BLaER1 treated with 17β-estradiol and CSF1 and Interleukin-3, amounts not matched to agents 10 nM and 100 nM (cell line): ENCODE data around the gene PRSS27.

Source experiments
- H3K27ac ChIP-seq, 11 experiments: shearing (Covaris generic); formaldehyde crosslinking; 2 replicates each; pipeline ENCODE4 v1.8.1; 2022
- H3K27me3 ChIP-seq, 11 experiments: shearing (Covaris generic); formaldehyde crosslinking; 2 replicates each; pipeline ENCODE4 v1.8.1; 2022
- H3K36me3 ChIP-seq, 11 experiments: shearing (Covaris generic); formaldehyde crosslinking; 2 replicates each; pipeline ENCODE4 v1.8.1; 2022
- H3K4me1 ChIP-seq, 10 experiments: shearing (Covaris generic); formaldehyde crosslinking; 2 replicates each; pipeline ENCODE4 v1.8.1; 2022
- H3K4me2 ChIP-seq, 11 experiments: shearing (Covaris generic); formaldehyde crosslinking; 2 replicates each; pipeline ENCODE4 v1.8.1; 2022
- H3K4me3 ChIP-seq, 10 experiments: shearing (Covaris generic); formaldehyde crosslinking; 2 replicates each; pipeline ENCODE4 v1.8.1; 2022
- H3K9ac ChIP-seq, 11 experiments: shearing (Covaris generic); formaldehyde crosslinking; 2 replicates each; pipeline ENCODE4 v1.8.1; 2022
- H3K9me3 ChIP-seq, 11 experiments: shearing (Covaris generic); formaldehyde crosslinking; replicated peaks in 1 of 11; 2 replicates each; pipeline ENCODE4 v1.8.1; 2022
- H4K20me1 ChIP-seq, 11 experiments: shearing (Covaris generic); formaldehyde crosslinking; 2 replicates each; pipeline ENCODE4 v1.8.1; 2022
- Cebpa-rat ChIP-seq, 11 experiments: shearing (Covaris generic); IDR thresholded peaks; 2 replicates each; pipeline ENCODE4 v1.8.1; 2022

PRSS27 gene

GRCh38 chr16:2720064-2720457 is at the start of gene PRSS27:
Gene PRSS27, minus strand, starts transcription at chr16:2720224. Its CDS starts 64 bp downstream, at chr16:2720160.
- peaks cover 41 to 64% (median 56%) of the 10 kb centered on the region in 10 experiments for H3K4me1 ChIP-seq
- H4K20me1 ChIP-seq: peaks cover 0 to 23% (median 8%) of the 10 kb centered on the region in 11 experiments; a peak in 12 of 22 replicates
- peak within 1 kb of the TSS; percentile 75 to 88 (median 81) for H3K4me2 ChIP-seq
- H3K27ac ChIP-seq: peak within 1 kb of the TSS; percentile 75 to 89 (median 83)
- no peak for TF ChIP-seq Cebpa-rat (IDR thresholded peaks at IDR 0.05)
- H3K36me3 ChIP-seq: no peaks in the 10 kb centered on the region
- peak within 1 kb of the TSS; percentile 55 to 75 (median 64) for H3K4me3 ChIP-seq
- H3K27me3 ChIP-seq: no peaks in the 10 kb centered on the region
- H3K9me3 ChIP-seq: no peaks in the 10 kb centered on the region
- peak within 1 kb of the TSS; percentile 76 to 89 (median 85) for H3K9ac ChIP-seq

GRCh38 chr16:2769675-2770056 is 49.6 kb upstream of the PRSS27 start:
- peaks cover 99 to 100% (median 100%) of the 10 kb centered on the region in 11 experiments for H3K36me3 ChIP-seq
- H3K27me3 ChIP-seq: no peaks in the 10 kb centered on the region
- H3K4me2 ChIP-seq: peak overlapping the region in 8 of 11 experiments; percentile 48 to 83 (median 66); a peak in 9 of 22 replicates
- H3K9me3 ChIP-seq: no peaks in the 10 kb centered on the region
- no peak overlapping the region for H3K4me3 ChIP-seq
- peak overlapping the region in 5 of 11 experiments; percentile 7 to 36 (median 32); a peak in 5 of 22 replicates for H3K9ac ChIP-seq
- peaks cover 90 to 100% (median 100%) of the 10 kb centered on the region in 11 experiments for H4K20me1 ChIP-seq
- H3K4me1 ChIP-seq: peaks cover 30 to 59% (median 44%) of the 10 kb centered on the region in 10 experiments
- TF ChIP-seq Cebpa-rat (IDR thresholded peaks at IDR 0.05): no peak
- peak overlapping the region in 5 of 11 experiments; percentile 28 to 48 (median 45); a peak in 4 of 22 replicates for H3K27ac ChIP-seq

GRCh38 chr16:2769100-2769529 is 49.1 kb upstream of the PRSS27 start:
- TF ChIP-seq Cebpa-rat (IDR thresholded peaks at IDR 0.05): no peak
- H3K4me3 ChIP-seq: no peak overlapping the region
- peak overlapping the region; percentile 2 to 48 (median 28); a peak in 11 of 22 replicates for H3K27ac ChIP-seq
- H3K27me3 ChIP-seq: no peaks in the 10 kb centered on the region
- peak overlapping the region; percentile 48 to 83 (median 68); a peak in 21 of 22 replicates for H3K4me2 ChIP-seq
- peaks cover 93 to 100% (median 100%) of the 10 kb centered on the region in 11 experiments for H4K20me1 ChIP-seq
- H3K36me3 ChIP-seq: peaks cover 99 to 100% (median 100%) of the 10 kb centered on the region in 11 experiments
- H3K9ac ChIP-seq: peak overlapping the region in 10 of 11 experiments; percentile 7 to 63 (median 42); a peak in 11 of 22 replicates
- no peaks in the 10 kb centered on the region for H3K9me3 ChIP-seq
- peaks cover 30 to 53% (median 40%) of the 10 kb centered on the region in 10 experiments for H3K4me1 ChIP-seq

GRCh38 chr16:2768403-2769089 is 48.5 kb upstream of the PRSS27 start:
- Histone ChIP-seq H3K27me3 (no peaks in the 10 kb centered on the region), H3K36me3 (peaks cover 99 to 100% (median 100%) of the 10 kb centered on the region in 11 experiments), H3K4me1 (peaks cover 30 to 52% (median 38%) of the 10 kb centered on the region in 10 experiments), H3K27ac (peak overlapping the region; percentile 10 to 48 (median 31); a peak in 13 of 22 replicates), H3K9ac (peak overlapping the region; percentile 7 to 63 (median 48); a peak in 17 of 22 replicates), H4K20me1 (peaks cover 97 to 100% (median 100%) of the 10 kb centered on the region in 11 experiments), H3K9me3 (no peaks in the 10 kb centered on the region), H3K4me2 (peak overlapping the region; percentile 48 to 83 (median 68)), H3K4me3 (no peak overlapping the region)
- TF ChIP-seq Cebpa-rat (IDR thresholded peaks at IDR 0.05): no peak

GRCh38 chr16:2767891-2768290 is 47.9 kb upstream of the PRSS27 start:
- no peaks in the 10 kb centered on the region for H3K9me3 ChIP-seq
- H3K4me3 ChIP-seq: no peak overlapping the region
- H3K36me3 ChIP-seq: peaks cover 99 to 100% (median 100%) of the 10 kb centered on the region in 11 experiments
- H3K9ac ChIP-seq: peak overlapping the region in 10 of 11 experiments; percentile 10 to 63 (median 32); a peak in 11 of 22 replicates
- H4K20me1 ChIP-seq: peaks cover 97 to 100% (median 100%) of the 10 kb centered on the region in 11 experiments
- peak overlapping the region in 2 of 11 experiments; percentile 45 to 48; a peak in 2 of 22 replicates for H3K27ac ChIP-seq
- no peak for TF ChIP-seq Cebpa-rat (IDR thresholded peaks at IDR 0.05)
- H3K4me2 ChIP-seq: peak overlapping the region; percentile 48 to 83 (median 68); a peak in 21 of 22 replicates
- peaks cover 30 to 52% (median 38%) of the 10 kb centered on the region in 10 experiments for H3K4me1 ChIP-seq
- no peaks in the 10 kb centered on the region for H3K27me3 ChIP-seq

DNA sequence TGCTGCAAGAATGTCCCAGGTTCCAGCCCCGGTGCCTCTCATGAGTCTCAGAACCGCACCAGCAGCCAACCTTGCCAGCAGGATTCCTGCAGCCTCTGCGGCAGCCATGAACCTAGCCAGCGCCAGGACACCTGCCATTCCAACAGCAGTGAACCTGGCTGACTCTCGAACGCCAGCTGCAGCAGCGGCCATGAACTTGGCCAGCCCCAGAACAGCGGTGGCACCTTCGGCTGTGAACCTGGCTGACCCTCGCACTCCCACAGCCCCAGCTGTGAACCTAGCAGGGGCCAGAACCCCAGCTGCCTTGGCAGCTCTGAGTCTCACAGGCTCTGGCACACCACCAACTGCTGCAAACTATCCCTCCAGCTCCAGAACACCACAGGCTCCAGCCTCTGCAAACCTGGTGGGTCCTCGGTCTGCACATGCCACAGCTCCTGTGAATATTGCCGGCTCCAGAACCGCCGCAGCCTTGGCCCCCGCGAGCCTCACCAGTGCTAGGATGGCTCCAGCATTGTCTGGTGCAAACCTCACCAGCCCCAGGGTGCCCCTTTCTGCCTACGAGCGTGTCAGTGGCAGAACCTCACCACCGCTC is 47.2 kb upstream of the PRSS27 start:
- TF ChIP-seq Cebpa-rat (IDR thresholded peaks at IDR 0.05): no peak

GRCh38 chr16:2766430-2767139 is 46.6 kb upstream of the PRSS27 start:
- Histone ChIP-seq H3K9me3 (no peaks in the 10 kb centered on the region; a peak in 2 of 22 replicates), H3K36me3 (peaks cover 99 to 100% (median 100%) of the 10 kb centered on the region in 11 experiments), H3K4me1 (peaks cover 30 to 52% (median 38%) of the 10 kb centered on the region in 10 experiments), H3K4me3 (no peak overlapping the region), H3K27ac (no peak overlapping the region), H3K27me3 (no peaks in the 10 kb centered on the region), H3K9ac (peak overlapping the region in 4 of 11 experiments; percentile 24 to 52 (median 32); a peak in 3 of 22 replicates), H4K20me1 (peaks cover 99 to 100% (median 100%) of the 10 kb centered on the region in 11 experiments), H3K4me2 (peak overlapping the region in 8 of 11 experiments; percentile 48 to 83 (median 66); a peak in 11 of 22 replicates)
- no peak for TF ChIP-seq Cebpa-rat (IDR thresholded peaks at IDR 0.05)

More for the DNA sequence above, 47.2 kb upstream of the PRSS27 start:
- Histone ChIP-seq H3K27ac (no peak overlapping the region), H3K9ac (peak overlapping the region in 9 of 11 experiments; percentile 10 to 52 (median 28); a peak in 11 of 22 replicates), H3K9me3 (no peaks in the 10 kb centered on the region), H3K27me3 (no peaks in the 10 kb centered on the region), H3K36me3 (peaks cover 99 to 100% (median 100%) of the 10 kb centered on the region in 11 experiments), H3K4me1 (peaks cover 30 to 52% (median 38%) of the 10 kb centered on the region in 10 experiments), H3K4me3 (no peak overlapping the region), H3K4me2 (peak overlapping the region; percentile 7 to 83 (median 68); a peak in 20 of 22 replicates), H4K20me1 (peaks cover 99 to 100% (median 100%) of the 10 kb centered on the region in 11 experiments)
